Brain pericyte (primary cell): ENCODE data around the gene SLAMF8.

Source experiments
- DNase-seq: peaks from one replicate; pipeline ENCODE4 v3.0.0-alpha.2; 2012; ENCODE audit warnings: low read depth, low spot score

Gene SLAMF8

DNA sequence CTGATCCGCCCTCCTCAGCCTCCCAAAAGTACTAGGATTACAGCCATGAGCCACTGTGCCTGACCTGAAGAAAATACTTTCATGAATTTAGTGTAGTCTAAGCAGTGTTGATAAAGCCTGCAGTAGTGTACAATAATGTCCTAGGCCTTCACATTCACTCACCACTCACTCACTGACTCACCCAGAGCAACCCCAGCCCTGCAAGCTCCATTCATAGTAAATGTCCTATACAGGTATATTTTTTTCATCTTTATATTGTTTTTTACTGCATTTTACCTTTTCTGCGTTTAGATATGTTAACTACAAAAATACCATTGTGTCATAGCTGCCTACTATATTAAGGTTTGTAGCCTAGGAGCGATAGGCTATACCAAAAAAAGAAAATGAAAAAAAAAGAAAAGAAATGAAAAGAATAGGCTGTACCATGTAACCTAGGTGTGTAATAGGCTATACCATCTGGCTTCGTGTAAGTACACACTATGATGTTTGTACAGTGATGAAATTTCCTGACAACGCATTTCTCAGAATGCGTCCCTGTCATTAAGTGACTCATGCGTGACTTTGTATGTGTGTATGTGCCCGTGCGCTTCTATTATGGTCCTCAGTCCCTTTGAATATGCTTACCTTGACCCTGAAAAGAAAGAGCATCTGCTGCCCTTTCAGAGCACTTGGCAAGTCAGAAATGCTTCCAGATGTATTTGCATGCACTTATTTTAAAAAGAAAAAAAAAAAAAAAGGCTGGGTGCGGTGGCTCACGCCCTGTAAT is 9.2 kb upstream of the SLAMF8 start:
- no peak for DNase-seq

DNA sequence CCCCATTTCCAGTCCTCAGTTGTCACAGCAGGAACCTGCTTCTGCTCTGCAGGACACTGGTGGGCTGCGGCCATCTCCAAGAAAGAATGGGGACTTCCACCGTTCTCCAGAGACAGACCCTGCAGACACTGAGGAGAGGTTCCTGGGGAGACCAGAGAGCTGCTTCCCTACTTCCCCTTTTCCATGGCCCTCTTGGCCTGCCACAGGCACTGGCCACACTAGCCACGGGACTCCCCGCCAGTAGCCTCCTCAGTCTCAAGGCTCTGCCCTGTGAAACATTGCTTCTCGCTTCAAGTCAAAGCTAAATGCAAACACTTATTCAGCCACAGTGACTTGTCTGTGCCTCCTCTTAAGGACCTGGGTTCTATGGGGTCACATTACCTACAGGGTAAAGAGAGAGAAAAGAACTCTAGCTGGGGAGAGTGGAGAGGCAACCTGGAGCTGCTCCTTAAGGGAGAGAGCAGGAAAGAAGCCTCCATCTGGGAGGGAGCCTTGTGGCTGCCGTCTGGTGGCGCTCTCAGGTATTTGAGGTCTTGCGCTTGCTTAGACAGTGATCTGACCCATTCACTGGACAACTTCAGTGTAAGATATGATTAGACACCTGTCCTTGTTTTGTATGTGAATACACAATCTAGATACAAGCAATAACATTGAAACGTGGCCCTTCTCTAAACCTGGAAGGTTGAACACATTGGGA is 5.4 kb upstream of the SLAMF8 start:
- DNase-seq: no peak

DNA sequence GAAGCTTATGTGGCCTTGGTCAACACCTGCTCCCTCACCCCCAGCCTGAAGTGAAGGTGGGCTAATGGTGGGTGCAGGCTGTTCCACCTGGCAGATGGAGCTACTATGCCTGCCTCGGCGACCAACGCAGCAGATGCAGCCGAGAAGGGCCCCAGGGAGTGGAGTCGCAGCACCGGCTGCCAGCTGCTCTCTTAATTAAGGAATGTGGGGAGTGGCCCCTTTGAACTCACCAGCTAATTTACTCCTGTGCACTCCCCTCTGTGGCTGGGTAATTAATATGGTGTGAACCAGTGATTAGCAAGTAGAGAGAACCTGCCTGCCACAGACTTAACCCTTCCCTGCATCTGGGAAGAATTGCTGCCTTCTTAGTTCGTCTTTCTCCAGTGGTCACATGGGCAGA is 3.3 kb upstream of the SLAMF8 start:
- DNase-seq: no peak

DNA sequence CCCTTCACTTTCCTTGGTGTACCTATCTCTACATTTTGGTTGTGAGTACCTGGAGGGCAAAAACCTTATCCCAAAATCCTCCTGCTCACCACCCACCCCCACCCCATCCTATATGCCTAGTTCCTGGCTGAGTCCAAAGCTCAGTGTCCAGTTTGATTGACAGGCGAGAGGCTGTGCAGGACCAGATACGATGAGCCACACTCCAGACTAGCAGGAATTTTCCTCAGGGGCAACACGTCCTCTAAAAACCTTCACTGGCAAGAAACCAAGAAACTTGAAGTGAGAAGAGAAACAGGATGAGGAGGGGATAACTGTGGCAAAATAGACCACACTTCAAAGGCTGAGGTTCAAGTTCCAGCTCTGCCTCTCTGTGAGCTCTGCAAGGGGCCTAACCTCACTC is 1.1 kb upstream of the SLAMF8 start:
- DNase-seq: no peak

DNA sequence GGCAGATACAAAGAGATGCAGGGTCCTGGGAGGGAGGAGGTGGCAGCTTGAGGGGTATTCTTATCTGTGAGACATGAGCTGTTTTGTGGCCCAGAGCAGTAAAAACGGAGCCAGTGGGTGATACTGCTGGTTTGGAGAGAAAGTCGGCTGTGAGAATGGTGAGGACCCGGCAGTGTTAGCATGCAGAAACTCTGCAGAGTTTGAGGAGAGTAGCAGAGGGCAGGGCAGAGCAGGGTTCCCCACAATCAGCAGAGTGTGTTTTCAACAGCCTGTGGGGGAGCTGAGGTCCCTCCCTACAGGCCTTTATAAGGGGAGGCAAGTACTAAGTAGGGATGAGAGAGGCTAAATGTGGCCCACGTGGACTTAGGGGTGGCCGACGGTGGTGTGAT is 423 bp downstream of the SLAMF8 start:
- DNase-seq: no peak

DNA sequence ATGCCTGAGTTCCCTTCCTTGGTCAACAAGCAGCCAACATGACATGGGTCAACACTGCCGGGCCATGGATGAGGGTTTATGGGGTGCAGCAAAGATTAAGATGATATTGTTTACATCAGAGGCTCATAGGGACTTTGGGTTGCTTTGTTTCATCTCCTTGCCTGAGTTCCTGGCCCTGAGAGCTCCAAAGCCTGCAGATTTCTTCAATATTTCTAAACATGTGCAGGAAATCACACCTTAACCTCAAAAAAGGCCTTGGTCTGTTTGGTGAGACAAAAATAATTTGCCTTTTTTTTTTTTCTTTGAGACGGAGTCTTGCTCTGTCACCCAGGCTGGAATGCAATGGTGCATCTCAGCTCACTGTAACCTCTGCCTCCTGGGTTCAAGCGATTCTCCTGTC is 876 bp downstream of the SLAMF8 start:
- no peak for DNase-seq

DNA sequence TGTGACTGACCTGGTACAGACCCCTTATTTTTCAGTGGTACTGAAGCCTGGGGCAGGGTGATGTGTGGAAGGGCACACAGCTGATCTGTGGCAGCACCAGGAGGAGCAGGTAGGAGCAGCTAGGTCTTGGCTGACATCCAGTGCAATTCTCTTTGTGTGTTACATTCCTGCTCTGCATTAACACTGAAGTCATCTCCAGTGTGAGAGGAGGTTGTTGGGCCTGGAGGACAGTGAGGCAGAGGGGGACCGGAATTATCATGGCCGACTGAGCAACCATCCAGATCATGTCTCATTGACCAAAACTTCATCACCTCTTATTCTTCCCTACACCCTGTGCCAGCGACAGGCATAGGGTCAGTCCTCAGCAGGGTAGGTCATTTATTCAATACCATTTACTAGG is 1.5 kb downstream of the SLAMF8 start:
- DNase-seq: no peak

DNA sequence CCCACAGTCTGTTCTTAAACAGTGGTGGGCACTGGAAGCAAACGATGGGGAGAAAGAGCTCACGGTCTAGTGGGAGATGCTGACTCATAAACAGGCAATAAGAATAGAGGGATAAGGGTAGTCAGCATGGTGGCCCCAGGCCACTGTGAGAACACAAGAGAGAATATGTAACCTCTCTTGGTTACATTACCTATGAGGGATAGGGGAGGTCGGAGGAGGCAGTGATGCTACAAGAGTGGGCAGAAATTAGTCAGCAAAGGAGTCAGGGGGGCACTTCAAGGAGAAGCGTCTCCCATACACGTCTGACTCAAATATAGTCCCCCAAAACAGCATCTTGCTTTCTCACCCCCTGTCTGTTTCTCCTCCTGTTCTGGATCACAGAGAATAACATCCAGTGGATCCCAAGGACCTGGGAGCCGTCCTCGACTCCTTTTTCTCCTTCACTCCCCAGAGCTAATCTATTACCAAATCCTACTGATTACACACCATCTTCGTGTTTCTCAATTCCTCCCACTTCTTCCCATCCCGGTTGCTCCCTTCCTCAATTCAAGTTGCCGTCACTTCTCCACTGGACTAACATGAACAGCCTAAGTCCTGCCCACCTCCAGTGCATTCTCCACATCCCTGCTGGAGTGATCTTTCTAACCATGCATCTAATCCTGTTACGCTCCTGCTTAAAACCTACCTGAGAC is 2.1 kb downstream of the SLAMF8 start:
- DNase-seq: no peak

DNA sequence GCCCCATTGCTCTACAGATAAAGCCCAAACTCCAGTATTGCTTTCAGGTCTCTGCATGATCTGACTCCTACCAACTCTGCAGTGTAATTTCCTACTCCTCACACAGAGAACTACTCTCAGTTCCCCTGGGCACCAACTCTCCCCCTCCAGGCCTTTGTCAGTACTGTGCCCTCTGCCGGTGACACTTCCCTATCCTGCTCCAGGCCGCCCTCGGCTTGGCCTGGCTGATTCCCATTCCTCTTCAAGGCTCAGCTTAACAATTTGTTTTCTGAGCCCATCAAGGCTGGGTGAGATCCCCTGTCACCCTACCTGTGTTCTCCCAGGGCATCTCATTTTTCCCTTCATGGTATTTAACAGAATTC is 2.6 kb downstream of the SLAMF8 start:
- DNase-seq: no peak

DNA sequence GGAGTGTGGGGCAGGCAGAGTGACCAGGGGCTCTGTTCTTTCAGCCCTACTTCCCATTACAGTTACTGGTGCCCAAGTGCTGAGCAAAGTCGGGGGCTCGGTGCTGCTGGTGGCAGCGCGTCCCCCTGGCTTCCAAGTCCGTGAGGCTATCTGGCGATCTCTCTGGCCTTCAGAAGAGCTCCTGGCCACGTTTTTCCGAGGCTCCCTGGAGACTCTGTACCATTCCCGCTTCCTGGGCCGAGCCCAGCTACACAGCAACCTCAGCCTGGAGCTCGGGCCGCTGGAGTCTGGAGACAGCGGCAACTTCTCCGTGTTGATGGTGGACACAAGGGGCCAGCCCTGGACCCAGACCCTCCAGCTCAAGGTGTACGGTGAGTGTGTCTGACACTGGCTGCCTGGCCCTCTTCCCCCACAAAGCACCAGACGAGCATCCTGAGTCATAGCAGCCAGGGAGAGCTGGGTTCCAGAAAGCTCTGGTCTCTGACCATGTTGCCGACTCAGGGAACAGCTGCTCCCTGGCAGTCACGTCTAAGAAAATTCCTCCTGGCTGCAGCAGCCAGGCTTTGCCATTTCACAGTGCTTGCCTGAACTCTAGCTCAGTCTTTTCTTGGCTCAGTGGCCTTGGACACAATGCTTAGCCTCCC is 3.3 kb downstream of the SLAMF8 start:
- no peak for DNase-seq

DNA sequence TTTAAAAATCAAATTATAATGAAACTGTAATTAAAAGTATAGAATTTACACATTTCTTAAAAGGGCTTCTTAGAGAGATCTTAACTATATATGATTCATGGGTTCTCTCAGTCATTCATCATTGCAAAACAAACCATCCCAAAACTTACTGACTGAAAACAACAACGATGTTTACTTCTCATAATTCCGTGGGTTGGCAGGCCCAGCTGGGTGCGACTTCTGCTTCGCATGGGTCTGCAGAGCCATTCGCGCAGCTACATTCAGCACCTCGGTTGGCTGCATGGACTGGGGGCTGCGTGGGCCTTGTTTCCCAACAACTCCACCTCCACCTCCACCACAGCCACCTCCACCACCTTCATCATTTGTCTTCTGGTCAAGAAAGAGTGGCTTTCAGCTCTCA is 4.0 kb downstream of the SLAMF8 start:
- DNase-seq: no peak

DNA sequence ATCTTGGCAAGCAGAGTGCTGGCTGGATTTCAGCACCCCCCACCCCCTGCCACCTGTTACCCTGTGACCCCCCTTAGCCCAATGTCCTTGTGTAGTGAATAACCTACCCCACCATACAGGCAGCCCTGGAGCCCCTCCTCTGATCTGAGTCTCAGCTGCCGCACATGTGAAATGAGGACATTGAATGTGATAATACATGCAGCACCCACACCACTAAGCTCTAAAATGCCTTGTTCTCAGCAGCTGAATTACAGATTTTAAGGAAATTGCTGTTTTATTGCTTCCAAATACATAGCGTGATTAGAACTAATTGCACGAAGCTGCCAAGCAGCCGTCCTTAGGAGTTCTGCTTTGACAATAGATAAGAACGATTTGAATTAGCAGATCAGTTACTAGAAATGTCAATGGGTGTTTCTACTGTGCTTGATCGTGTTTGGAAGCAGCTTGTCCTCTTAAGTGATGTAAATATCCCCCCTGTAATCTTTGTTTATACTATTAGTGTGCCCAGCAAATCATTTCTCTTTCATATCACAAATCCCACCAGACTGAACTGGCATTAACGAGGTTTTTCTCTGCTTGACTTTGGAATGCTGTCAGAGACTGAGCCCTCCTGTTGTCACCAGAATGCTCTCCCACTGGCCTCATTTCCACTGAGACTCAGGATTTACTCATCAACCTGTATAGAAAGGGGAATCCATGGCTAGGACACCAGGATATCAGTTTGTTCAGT is 4.9 kb downstream of the SLAMF8 start:
- DNase-seq: no peak

DNA sequence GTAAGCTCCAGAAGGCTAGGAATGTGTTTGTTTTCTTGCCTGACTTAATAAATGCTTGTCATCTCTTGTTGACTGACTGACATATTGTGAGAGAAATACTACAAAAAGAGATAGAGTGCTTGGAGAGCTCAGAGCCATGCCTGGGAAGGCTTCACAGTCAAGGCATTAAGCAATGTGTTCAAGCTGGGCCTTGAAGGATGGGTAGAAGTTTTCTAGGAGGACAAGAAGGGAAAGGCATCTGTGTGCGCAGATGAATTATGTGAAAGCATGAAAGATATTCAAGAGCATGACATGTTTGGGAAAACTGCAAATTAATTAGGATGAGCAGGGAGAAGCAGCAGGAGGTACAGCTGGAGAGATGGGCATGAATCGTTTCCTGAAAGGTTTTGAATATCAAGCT is 5.6 kb downstream of the SLAMF8 start:
- DNase-seq: no peak

DNA sequence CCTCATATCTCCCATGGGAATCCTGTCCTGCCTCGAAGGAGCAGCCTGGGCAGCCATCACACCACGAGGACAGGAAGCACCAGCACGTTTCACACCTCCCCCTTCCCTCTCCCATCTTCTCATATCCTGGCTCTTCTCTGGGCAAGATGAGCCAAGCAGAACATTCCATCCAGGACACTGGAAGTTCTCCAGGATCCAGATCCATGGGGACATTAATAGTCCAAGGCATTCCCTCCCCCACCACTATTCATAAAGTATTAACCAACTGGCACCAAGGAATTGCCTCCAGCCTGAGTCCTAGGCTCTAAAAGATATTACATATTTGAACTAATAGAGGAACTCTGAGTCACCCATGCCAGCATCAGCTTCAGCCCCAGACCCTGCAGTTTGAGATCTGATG is 8.7 kb downstream of the SLAMF8 start:
- DNase-seq: no peak

DNA sequence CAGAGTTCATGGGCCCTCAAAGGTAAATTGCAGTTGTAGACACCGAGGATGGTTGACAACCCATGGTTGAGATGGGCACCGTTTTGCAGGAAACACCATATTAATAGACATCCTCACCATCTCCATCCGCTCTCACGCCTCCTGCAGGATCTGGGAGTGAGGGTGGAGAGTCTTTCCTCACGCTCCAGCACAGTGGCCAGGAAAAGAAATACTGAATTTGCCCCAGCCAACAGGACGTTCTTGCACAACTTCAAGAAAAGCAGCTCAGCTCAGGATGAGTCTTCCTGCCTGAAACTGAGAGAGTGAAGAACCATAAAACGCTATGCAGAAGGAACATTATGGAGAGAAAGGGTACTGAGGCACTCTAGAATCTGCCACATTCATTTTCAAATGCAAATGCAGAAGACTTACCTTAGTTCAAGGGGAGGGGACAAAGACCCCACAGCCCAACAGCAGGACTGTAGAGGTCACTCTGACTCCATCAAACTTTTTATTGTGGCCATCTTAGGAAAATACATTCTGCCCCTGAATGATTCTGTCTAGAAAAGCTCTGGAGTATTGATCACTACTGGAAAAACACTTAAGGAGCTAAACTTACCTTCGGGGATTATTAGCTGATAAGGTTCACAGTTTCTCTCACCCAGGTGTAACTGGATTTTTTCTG is 9.3 kb downstream of the SLAMF8 start:
- DNase-seq: no peak

DNA sequence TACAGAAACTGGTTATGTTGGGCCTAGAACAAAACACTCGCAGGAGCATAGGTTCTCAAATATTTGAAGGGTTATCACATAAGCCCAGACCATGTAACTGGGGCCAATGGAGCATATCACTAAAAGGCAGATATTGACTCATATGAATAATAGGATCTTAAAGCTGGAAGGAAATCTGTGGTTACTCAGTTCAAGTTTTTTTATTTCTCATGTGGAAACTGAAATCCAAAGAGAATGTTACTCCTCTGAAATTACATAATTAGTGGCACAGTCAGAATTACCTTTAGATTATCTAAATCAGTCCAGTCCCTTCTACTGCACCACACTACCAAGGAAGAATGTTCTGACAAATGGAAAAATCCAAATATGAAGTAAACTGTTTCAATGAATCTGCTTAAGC is 12.0 kb downstream of the SLAMF8 start:
- no peak for DNase-seq

DNA sequence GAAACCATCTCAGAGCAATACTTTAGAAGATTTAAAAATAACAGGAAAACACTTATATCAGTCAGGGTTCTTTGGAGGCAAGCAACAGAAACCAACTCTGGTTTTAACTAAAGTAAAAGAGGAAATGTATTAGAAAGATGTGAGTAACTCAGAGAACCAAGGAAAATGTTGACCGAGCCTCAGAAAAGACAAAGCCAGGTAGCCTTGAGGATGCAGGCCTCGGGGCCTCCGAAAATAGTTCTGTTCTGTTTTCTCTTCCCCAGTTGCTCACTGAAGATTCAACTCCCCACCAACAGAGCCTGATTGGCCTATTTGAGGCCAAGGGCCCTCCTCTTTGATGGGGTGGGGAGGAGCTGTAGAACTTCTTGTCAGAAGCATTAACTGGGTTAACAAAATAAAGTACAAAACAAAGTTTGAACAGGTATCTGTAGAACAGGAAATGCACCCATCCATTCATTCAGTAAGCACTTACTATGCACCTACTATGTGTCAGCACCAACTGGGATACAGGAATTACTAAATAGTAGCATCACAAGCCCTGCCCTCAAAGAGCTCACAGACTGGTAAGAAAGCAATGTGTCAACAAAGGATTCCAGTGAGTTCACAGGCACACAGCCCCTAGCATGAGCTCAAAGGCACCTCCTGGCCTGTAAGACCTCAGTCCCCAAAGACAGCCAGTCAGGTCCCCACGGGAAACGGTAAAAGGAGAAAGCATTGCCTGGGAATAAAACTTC is 12.6 kb downstream of the SLAMF8 start:
- no peak for DNase-seq

DNA sequence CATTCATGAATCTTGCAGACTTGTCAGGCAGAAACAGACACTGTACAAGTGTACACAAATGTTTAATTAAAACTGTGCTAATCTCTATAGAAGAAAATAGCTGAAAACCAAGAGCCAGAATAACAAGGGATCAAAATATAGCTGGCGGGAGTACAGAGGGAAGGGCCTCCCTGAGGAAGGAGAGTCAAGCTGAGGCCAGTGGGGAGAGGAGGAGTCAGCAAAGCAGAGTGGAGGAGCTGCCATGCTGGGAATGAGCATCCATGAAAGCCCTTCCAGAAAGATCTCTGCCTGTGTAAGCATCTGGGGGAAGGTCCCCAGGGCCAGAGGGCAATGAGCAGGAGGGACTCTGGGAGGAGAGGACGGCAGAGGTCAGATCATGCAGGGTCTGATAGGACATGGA is 15.1 kb downstream of the SLAMF8 start:
- DNase-seq: no peak

DNA sequence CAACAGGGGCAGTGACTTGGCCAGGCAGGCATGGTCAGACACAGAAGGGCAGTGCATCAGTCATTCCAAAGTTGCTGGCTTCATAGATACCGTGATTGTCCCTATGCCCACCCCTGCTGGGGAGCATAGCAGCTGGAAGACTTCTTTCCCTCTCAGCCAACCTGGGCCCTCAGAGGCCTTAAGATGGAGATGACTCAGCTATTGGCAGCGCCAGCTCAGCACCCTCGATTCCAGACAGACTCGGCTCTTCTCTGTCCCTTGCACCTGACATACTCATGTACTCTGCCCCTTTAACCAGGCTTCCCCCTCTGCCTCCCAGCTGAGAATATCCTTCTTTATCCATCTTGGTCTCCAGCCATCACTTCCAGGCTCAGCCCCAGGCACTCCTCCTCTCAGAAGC is 16.8 kb downstream of the SLAMF8 start:
- no peak for DNase-seq

DNA sequence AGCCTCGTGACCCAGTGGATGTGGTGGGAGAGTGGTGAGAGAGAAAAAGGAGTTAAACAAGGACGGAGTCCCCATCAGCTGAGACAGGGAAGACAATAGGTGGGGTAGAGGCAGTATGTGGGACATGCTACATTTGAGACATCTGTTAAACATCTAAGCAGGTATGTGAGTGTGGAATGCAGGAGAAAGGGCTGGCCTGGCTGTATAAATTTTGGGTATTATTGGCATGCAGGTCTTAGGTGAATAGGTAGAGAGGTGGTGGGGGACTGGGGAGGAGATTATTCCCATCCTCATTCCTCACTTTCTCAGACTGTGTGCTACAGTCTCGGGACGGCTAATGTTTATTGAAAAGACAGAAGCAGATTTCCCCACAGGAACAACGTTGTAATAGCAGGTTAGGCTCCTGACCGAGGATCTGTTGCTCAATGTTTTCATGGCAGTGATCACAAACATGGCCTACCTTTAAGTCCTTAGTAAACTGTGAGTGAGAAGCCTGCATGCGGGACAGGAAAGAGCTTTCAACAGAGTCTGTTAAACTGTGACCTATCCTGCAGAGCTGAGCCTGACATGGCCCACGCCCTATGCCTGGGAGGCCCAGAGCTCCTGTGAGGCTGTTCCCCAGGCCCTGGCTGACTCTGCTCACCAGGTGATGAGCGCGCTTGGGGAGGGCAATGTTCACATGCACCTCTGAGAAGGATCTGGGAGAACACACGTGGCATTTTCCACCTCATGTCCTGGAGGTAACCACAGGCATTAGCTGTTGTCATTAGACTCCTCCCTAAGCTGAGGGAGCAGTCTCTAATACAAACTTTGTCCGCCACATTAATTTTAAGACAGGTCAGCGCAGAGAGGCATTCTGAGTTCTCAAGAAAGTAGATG is 19.3 kb downstream of the SLAMF8 start:
- DNase-seq: no peak
